RWPE2 (cell line): ENCODE data around the gene CCDC83.

Experiments used
- ATAC-seq: fragments of 200-7000 bp; cut with Tn5 transposase; 3 replicates; pipeline ENCODE4 v1.9.1; 2021; ENCODE audit warnings: low read depth
- DNase-seq: peaks from one replicate; pipeline ENCODE4 v3.0.0-alpha.2; 2020; ENCODE audit warnings: low spot score
- H3K27ac ChIP-seq: fragments of 450-650 bp; 2 replicates; pipeline ENCODE4 v1.5.1; 2017; ENCODE audit warnings: mild to moderate bottlenecking; ENCODE audit not compliant: poor library complexity, severe bottlenecking
- H3K27me3 ChIP-seq: fragments of 250-450 bp; sonication (Bioruptor Pico); 2 replicates; pipeline ENCODE4 v1.5.1; 2021; ENCODE audit warnings: mild to moderate bottlenecking, moderate library complexity; ENCODE audit not compliant: insufficient read depth, poor library complexity, severe bottlenecking
- H3K36me3 ChIP-seq: fragments of 250-450 bp; sonication (Bioruptor Pico); 2 replicates; pipeline ENCODE4 v1.5.1; 2020; ENCODE audit warnings: low read depth, mild to moderate bottlenecking, moderate library complexity
- H3K4me1 ChIP-seq: fragments of 250-450 bp; sonication (Bioruptor Pico); 2 replicates; pipeline ENCODE4 v1.5.1; 2021; ENCODE audit warnings: mild to moderate bottlenecking, moderate library complexity; ENCODE audit not compliant: insufficient read depth, poor library complexity, severe bottlenecking
- H3K4me3 ChIP-seq: fragments of 250-450 bp; sonication (Bioruptor Pico); 2 replicates; pipeline ENCODE4 v1.5.1; 2021; ENCODE audit warnings: mild to moderate bottlenecking, moderate library complexity; ENCODE audit not compliant: severe bottlenecking
- H3K9me3 ChIP-seq: fragments of 250-450 bp; sonication (Bioruptor Pico); 2 replicates; pipeline ENCODE4 v1.5.1; 2021; ENCODE audit warnings: mild to moderate bottlenecking, moderate library complexity; ENCODE audit not compliant: severe bottlenecking
- TF ChIP-seq, protein P1 (sequence below): fragments of 450-650 bp; IDR thresholded peaks from one replicate; pipeline ENCODE4 v1.5.1; 2017; ENCODE audit warnings: mild to moderate bottlenecking, moderate library complexity; ENCODE audit not compliant: poor library complexity, severe bottlenecking

CCDC83 gene

DNA sequence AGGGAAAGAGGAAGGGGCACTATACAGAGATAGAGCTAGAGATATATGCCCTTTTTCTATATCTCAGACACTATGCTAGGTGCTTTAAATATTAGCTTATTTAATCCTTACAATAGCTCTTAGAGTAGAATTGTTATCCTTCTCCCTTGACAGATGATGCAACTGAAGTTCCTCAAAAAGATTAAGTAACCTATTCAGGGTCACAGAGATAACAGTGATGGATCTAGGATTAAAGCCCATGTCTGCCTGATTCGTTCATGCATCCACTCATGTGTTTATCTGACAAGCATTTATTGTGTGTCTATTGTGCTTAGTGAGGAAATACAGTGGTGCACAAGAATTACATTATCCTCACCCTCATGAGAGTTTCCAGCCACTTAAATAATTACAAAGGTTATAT is 8.7 kb downstream of the CCDC83 start:
- TF ChIP-seq, protein P1, sequence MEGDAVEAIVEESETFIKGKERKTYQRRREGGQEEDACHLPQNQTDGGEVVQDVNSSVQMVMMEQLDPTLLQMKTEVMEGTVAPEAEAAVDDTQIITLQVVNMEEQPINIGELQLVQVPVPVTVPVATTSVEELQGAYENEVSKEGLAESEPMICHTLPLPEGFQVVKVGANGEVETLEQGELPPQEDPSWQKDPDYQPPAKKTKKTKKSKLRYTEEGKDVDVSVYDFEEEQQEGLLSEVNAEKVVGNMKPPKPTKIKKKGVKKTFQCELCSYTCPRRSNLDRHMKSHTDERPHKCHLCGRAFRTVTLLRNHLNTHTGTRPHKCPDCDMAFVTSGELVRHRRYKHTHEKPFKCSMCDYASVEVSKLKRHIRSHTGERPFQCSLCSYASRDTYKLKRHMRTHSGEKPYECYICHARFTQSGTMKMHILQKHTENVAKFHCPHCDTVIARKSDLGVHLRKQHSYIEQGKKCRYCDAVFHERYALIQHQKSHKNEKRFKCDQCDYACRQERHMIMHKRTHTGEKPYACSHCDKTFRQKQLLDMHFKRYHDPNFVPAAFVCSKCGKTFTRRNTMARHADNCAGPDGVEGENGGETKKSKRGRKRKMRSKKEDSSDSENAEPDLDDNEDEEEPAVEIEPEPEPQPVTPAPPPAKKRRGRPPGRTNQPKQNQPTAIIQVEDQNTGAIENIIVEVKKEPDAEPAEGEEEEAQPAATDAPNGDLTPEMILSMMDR = no peak
- no peak for ATAC-seq

GRCh38 chr11:85866137-85866827 is 11.1 kb downstream of the CCDC83 start:
- DNase-seq = no peak
- no peak for ATAC-seq
- Histone ChIP-seq H3K4me3 (no peak overlapping the region), H3K36me3 (no peaks in the 10 kb centered on the region), H3K27ac (no peak overlapping the region), H3K9me3 (no peaks in the 10 kb centered on the region), H3K27me3 (no peaks in the 10 kb centered on the region), H3K4me1 (no peaks in the 10 kb centered on the region)
- TF ChIP-seq, protein P1 = no peak

More for the DNA sequence above, 8.7 kb downstream of the CCDC83 start:
- Histone ChIP-seq H3K27me3 (no peaks in the 10 kb centered on the region), H3K27ac (no peak overlapping the region), H3K36me3 (no peaks in the 10 kb centered on the region), H3K9me3 (no peaks in the 10 kb centered on the region), H3K4me3 (no peak overlapping the region), H3K4me1 (no peaks in the 10 kb centered on the region)
- no peak for DNase-seq

DNA sequence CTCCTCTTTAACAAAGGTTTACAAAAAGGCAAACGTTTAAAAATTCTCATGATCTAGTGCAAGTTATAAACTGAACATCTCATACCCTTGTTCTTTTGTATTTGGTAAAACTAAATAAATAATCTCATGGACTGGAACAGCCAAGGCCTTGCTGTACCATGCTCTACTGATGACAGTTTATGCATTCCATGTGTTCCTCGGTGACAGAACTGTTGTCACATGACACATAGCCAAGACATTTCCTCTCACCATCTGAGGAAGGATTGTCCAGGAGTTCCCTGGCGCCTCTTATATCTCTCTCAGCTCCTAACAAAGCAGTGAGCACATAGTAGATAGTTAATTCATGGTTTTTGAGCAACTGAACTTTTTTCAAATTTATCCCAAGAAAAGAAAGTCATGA is 12.6 kb downstream of the CCDC83 start:
- Histone ChIP-seq H3K9me3 (no peaks in the 10 kb centered on the region), H3K27me3 (no peaks in the 10 kb centered on the region), H3K4me3 (no peak overlapping the region), H3K36me3 (no peaks in the 10 kb centered on the region), H3K27ac (no peak overlapping the region), H3K4me1 (no peaks in the 10 kb centered on the region)
- TF ChIP-seq, protein P1 = no peak
- ATAC-seq = no peak
- DNase-seq = no peak

DNA sequence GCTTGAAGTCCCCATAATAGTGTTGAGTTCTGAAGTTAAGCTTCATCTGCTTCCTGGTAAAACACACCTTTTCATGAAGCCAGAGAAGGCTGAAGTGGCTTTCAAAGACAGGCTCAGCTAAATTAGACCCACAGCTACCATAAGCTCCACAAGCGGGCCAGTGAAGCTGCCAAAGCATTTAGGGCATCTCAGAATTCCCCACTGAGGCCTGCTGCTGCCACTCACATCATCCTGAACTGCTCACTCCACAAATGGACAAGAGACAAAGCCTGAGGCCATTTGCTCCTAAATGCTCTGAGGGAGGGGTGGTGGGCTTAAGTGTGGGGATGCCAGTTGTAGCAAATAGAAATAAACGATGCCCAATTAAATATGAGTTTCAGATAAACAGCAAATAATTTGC is 14.6 kb downstream of the CCDC83 start:
- Histone ChIP-seq H3K4me1 (no peaks in the 10 kb centered on the region), H3K27me3 (no peaks in the 10 kb centered on the region), H3K4me3 (no peak overlapping the region), H3K27ac (no peak overlapping the region), H3K36me3 (no peaks in the 10 kb centered on the region), H3K9me3 (no peaks in the 10 kb centered on the region)
- TF ChIP-seq, protein P1 = no peak
- DNase-seq (no peak), ATAC-seq (no peak)

DNA sequence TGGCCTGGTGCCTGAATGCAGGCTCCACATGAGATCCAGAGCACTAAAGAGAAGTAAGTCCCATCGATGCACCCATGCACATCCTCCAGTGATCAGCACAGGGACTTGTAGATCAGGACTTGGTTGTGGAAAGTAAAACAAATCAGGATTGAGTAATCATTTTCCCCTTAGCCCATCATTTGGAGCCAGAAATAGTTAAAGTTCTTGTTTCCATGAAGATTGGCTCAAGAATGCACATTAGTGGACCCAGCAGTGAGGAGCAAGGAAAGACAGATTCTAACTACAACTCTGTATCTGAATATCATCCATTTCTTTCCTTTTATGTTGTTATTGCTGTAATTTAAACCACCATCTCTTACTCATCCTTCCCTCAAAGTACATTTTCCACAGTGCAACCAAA is 19.1 kb downstream of the CCDC83 start:
- TF ChIP-seq, protein P1 = no peak
- Histone ChIP-seq H3K27ac (no peak overlapping the region), H3K36me3 (no peaks in the 10 kb centered on the region), H3K9me3 (no peaks in the 10 kb centered on the region), H3K4me1 (peaks cover 4% of the 10 kb centered on the region), H3K4me3 (no peak overlapping the region), H3K27me3 (no peaks in the 10 kb centered on the region)
- DNase-seq = no peak
- no peak for ATAC-seq
